Fibroblast of peridontal ligament (primary cell): ENCODE measurements around the gene EFHC1.
A peak's percentile ranks its signal among the peaks of the same experiment; 100 is the strongest.

Experiments used
- DNase-seq: peaks from one replicate; pipeline ENCODE4 v3.0.0-alpha.2; 2010; ENCODE audit errors: extremely low read depth

EFHC1 gene

GRCh38 chr6:52503323-52503747 lies 83.2 kb downstream of the EFHC1 start:
- no peak for DNase-seq

GRCh38 chr6:52503851-52504781 lies 84.0 kb downstream of the EFHC1 start:
- no peak for DNase-seq

GRCh38 chr6:52504782-52505136 lies 84.6 kb downstream of the EFHC1 start:
- DNase-seq: no peak

GRCh38 chr6:52505726-52506409 lies 85.7 kb downstream of the EFHC1 start:
- DNase-seq: no peak

- no peak for DNase-seq
These were observed 86.3 kb downstream of the EFHC1 start for GRCh38 chr6:52506476-52506875.

- DNase-seq: peak; percentile 84
These were observed 87.6 kb downstream of the EFHC1 start for GRCh38 chr6:52507557-52508260.

GRCh38 chr6:52508261-52508739 lies 88.2 kb downstream of the EFHC1 start:
- no peak for DNase-seq

- DNase-seq: no peak
These were observed 89.4 kb downstream of the EFHC1 start for GRCh38 chr6:52509281-52510212.

- DNase-seq: no peak
These were observed 90.0 kb downstream of the EFHC1 start for GRCh38 chr6:52510213-52510562.

- DNase-seq: no peak
These were observed 91.0 kb downstream of the EFHC1 start for GRCh38 chr6:52511163-52511562.

GRCh38 chr6:52511572-52512151 lies 91.5 kb downstream of the EFHC1 start:
- no peak for DNase-seq

GRCh38 chr6:52512199-52512598 lies 92.1 kb downstream of the EFHC1 start:
- peak; percentile 92 for DNase-seq

- no peak for DNase-seq
These were observed 93.3 kb downstream of the EFHC1 start for GRCh38 chr6:52513464-52513863.

- no peak for DNase-seq
These were observed 93.8 kb downstream of the EFHC1 start for GRCh38 chr6:52513896-52514295.

- DNase-seq: peak; percentile 62
These were observed 94.4 kb downstream of the EFHC1 start for GRCh38 chr6:52514514-52514913.

- DNase-seq: peak; percentile 58
These were observed 95.2 kb downstream of the EFHC1 start for GRCh38 chr6:52515219-52515960.

- no peak for DNase-seq
These were observed 96.1 kb downstream of the EFHC1 start for GRCh38 chr6:52516269-52516668.

- DNase-seq: no peak
These were observed 96.8 kb downstream of the EFHC1 start for GRCh38 chr6:52516943-52517342.

GRCh38 chr6:52517502-52518278 lies 97.5 kb downstream of the EFHC1 start:
- DNase-seq: peak; percentile 95
